Activated B cell treated with CpG ODN at 0.5 μM for 24 hours (primary cell): ENCODE results near the gene PIP4K2C. TPM values are rescaled to one million over a fixed set of nuclear protein-coding genes. Genes with fewer than 3 reads are reported as not detected.
"Not testable (repeated sequence)": the region's sequence is repeated elsewhere in the genome, so short reads cannot be mapped to it uniquely, and the experiment has no call there.

Experiments
- ATAC-seq: fragments of 200-7000 bp; cut with Tn5 transposase; one replicate; pipeline ENCODE4 v1.10.0; 2021; ENCODE audit warnings: low read depth, mild to moderate bottlenecking, moderate library complexity
- CTCF ChIA-PET: fragments of 350-600 bp; sonication (Branson Sonifier 250); formaldehyde crosslinking; loops from one replicate; lab custom pipeline; 2021; ENCODE audit warnings: antibody characterized with exemption; lab: Charles Lee
- POLR2A ChIA-PET: fragments of 350-600 bp; sonication (Branson Sonifier 250); formaldehyde crosslinking; loops from one replicate; lab custom pipeline; 2021; ENCODE audit warnings: antibody characterized with exemption; lab: Charles Lee
- DNase-seq: peaks from one replicate; pipeline ENCODE4 v3.0.0; 2022
- H3K27ac Mint-ChIP-seq: one replicate; pipeline ENCODE4 v1.8.0; 2020; ENCODE audit warnings: mixed read lengths
- H3K27me3 Mint-ChIP-seq: one replicate; pipeline ENCODE4 v1.8.0; 2021; ENCODE audit warnings: mixed read lengths
- H3K36me3 Mint-ChIP-seq: one replicate; pipeline ENCODE4 v1.8.0; 2021; ENCODE audit warnings: low read depth, mixed read lengths
- H3K4me1 Mint-ChIP-seq: one replicate; pipeline ENCODE4 v1.8.0; 2021; ENCODE audit warnings: mixed read lengths
- H3K4me3 Mint-ChIP-seq: one replicate; pipeline ENCODE4 v1.8.0; 2020; ENCODE audit warnings: mild to moderate bottlenecking, mixed read lengths
- H3K9me3 Mint-ChIP-seq: one replicate; pipeline ENCODE4 v1.8.0; 2020; ENCODE audit warnings: mixed read lengths
- CTCF ChIP-seq: fragments of 200-600 bp; IDR thresholded peaks from one replicate; pipeline ENCODE4 v1.8.0; 2022; ENCODE audit warnings: antibody characterized with exemption, mild to moderate bottlenecking
- intact Hi-C: fragments of 100-400 bp; cut with micrococcal nuclease; formaldehyde crosslinking; loops from one replicate; pipeline ENCODE4 v1.15.1; 2024
- total RNA-seq: library from RNA; stranded (reverse); gene quantifications from 2 replicates; pipeline ENCODE4 v1.2.3, GENCODE V29; 2022

The PIP4K2C gene
- total RNA-seq, 1 donor from 2014 or later: 16.5 TPM

GRCh38 chr12:57569858-57570257 is 21.1 kb upstream of the PIP4K2C start:
- ChIA-PET POLR2A (no interaction called here), CTCF (no interaction called here)
- intact Hi-C loops: no loop called here
- no peak for TF ChIP-seq CTCF
- no peaks in the 10 kb centered on the region for H3K9me3 Mint-ChIP-seq
- H3K4me1 Mint-ChIP-seq: no peaks in the 10 kb centered on the region
- H3K36me3 Mint-ChIP-seq: no peaks in the 10 kb centered on the region
- ATAC-seq (no peak), DNase-seq (no peak)
- H3K4me3 Mint-ChIP-seq: no peak overlapping the region
- peaks cover 9% of the 10 kb centered on the region for H3K27me3 Mint-ChIP-seq
- H3K27ac Mint-ChIP-seq: no peak overlapping the region

- H3K4me1 Mint-ChIP-seq, intact Hi-C loops, H3K4me3 Mint-ChIP-seq, H3K9me3 Mint-ChIP-seq, H3K27ac Mint-ChIP-seq, DNase-seq, H3K36me3 Mint-ChIP-seq, ATAC-seq: not testable (repeated sequence)
- CTCF ChIA-PET: interaction anchor here (1.8 kb wide), 1 partner anchor 13 kb away, joined by 7 read pairs; no protein-coding TSS in a partner anchor
- peaks cover 14% of the 10 kb centered on the region for H3K27me3 Mint-ChIP-seq
- POLR2A ChIA-PET: interaction anchor here (0.6 kb wide), 2 partner anchors 22 to 56 kb away, joined by 4 to 5 read pairs; no protein-coding TSS in a partner anchor
These were observed 20.6 kb upstream of the PIP4K2C start for GRCh38 chr12:57570438-57570837.

- H3K4me3 Mint-ChIP-seq: no peak overlapping the region
- no peak for DNase-seq
- peaks cover 15% of the 10 kb centered on the region for H3K27me3 Mint-ChIP-seq
- no peak overlapping the region for H3K27ac Mint-ChIP-seq
- H3K9me3 Mint-ChIP-seq: no peaks in the 10 kb centered on the region
- intact Hi-C loops: no loop called here
- TF ChIP-seq CTCF: no peak
- no peaks in the 10 kb centered on the region for H3K4me1 Mint-ChIP-seq
- no peaks in the 10 kb centered on the region for H3K36me3 Mint-ChIP-seq
- POLR2A ChIA-PET: no interaction called here
- CTCF ChIA-PET: interaction anchor here (1.8 kb wide), 1 partner anchor 11 kb away, joined by 7 read pairs; no protein-coding TSS in a partner anchor
- no peak for ATAC-seq
These were observed 18.8 kb upstream of the PIP4K2C start for GRCh38 chr12:57571926-57572762.

GRCh38 chr12:57574795-57575194 is 16.2 kb upstream of the PIP4K2C start:
- DNase-seq: no peak
- POLR2A ChIA-PET: no interaction called here
- intact Hi-C loops: no loop called here
- no peak for TF ChIP-seq CTCF
- Mint-ChIP-seq H3K36me3 (no peaks in the 10 kb centered on the region), H3K4me1 (no peaks in the 10 kb centered on the region), H3K9me3 (no peaks in the 10 kb centered on the region), H3K27me3 (peaks cover 6% of the 10 kb centered on the region), H3K27ac (no peak overlapping the region), H3K4me3 (no peak overlapping the region)
- no peak for ATAC-seq
- CTCF ChIA-PET: no interaction called here

GRCh38 chr12:57575771-57576612 is 15.0 kb upstream of the PIP4K2C start:
- peaks cover 6% of the 10 kb centered on the region for H3K27me3 Mint-ChIP-seq
- ATAC-seq (no peak), DNase-seq (no peak)
- ChIA-PET CTCF (no interaction called here), POLR2A (no interaction called here)
- no peak for TF ChIP-seq CTCF
- no peaks in the 10 kb centered on the region for H3K9me3 Mint-ChIP-seq
- H3K36me3 Mint-ChIP-seq: no peaks in the 10 kb centered on the region
- H3K27ac Mint-ChIP-seq: no peak overlapping the region
- no peaks in the 10 kb centered on the region for H3K4me1 Mint-ChIP-seq
- intact Hi-C loops: no loop called here
- H3K4me3 Mint-ChIP-seq: no peak overlapping the region
